ENCODE results near the gene IFITM2. TPM values are rescaled to one million over a fixed set of nuclear protein-coding genes. Genes with fewer than 3 reads are reported as not detected.

Gene IFITM2
- polyA plus RNA-seq, 1 donor (not counting 4 experiments of a cell fraction or from before 2014, with no cell fraction given): 83.0 TPM

DNA sequence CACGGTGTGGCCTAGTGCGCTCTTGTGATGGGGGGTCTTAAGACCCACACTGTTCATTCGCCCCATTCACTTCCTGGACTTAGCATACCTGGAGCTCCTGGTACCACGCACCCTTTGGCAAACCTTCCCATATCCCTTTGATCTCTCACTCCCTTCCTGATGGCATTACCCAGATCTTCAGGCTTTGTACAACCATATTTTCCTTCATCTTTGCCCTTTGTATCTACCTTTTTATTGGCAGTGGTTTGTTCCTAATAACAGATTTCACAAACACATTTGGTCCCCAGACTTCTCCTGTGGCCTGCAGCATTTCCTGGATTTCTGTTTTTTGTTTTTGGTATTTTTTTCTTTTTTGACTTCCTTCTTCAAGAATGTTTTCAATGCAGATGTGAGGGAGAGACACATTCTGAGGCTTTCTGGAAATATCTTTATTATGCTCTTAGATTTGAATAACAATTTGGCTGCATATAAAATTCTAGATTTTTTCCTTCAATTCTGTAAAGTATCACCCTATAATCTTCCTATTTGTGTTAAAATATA is 29.1 kb downstream of the IFITM2 start:
- H2AFZ ChIP-seq (ENCODE audit: control insufficient read depth, low read length): no peak overlapping the region

DNA sequence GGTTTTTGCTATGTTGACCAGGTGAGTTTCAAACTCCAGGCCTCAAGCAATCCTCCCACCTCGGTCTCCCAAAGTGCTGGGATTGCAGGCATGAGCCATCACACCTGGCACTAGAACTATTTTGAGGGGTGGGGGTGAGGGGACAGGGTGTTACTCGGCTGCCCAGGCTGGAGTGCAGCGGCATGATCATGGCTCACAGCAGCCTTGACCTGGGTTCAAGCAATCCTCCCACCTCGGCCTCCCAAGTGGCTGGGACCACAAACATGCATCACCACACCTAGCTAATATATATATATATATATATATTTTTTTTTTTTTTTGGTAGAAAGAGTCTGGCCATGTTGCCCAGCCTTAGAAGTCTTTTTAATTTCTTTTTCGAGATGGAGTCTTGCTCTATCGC is 30.1 kb downstream of the IFITM2 start:
- Histone ChIP-seq H2AFZ (ENCODE audit: control insufficient read depth, low read length) (no peak overlapping the region), H3K9me3 (ENCODE audit: control insufficient read depth, low read depth, low read length) (peaks cover 2% of the 10 kb centered on the region), H3K9ac (ENCODE audit: control insufficient read depth, extremely low read depth, insufficient read depth, low read length) (no peak overlapping the region), H3K36me3 (ENCODE audit: control insufficient read depth in 2 of 2, extremely low read depth in 1 of 2, insufficient read depth in 2 of 2, low read length in 2 of 2) (no peaks in the 10 kb centered on the region), H3K27me3 (ENCODE audit: control insufficient read depth, extremely low read depth, insufficient read depth, low read length) (peaks cover 4% of the 10 kb centered on the region), H3K27ac (ENCODE audit: control insufficient read depth, insufficient read depth, low read length) (no peak overlapping the region), H3K4me2 (ENCODE audit: control insufficient read depth, extremely low read depth, insufficient read depth, low read depth, low read length) (no peak overlapping the region), H3K9me1 (ENCODE audit: control insufficient read depth, extremely low read depth, insufficient read depth, low read length) (no peaks in the 10 kb centered on the region), H3K4me3 (ENCODE audit: control insufficient read depth in 2 of 3, extremely low read depth in 1 of 3, insufficient read depth in 2 of 3, low read depth in 1 of 3, low read length in 3 of 3) (no peak overlapping the region), H4K20me1 (ENCODE audit: control insufficient read depth, extremely low read depth, insufficient read depth, low read length) (no peaks in the 10 kb centered on the region), H3K4me1 (ENCODE audit: control insufficient read depth, extremely low read depth, insufficient read depth, low read length) (peaks cover 3% of the 10 kb centered on the region), H3K79me2 (ENCODE audit: control insufficient read depth, insufficient read depth, low read length) (no peaks in the 10 kb centered on the region)
- no peak for DNase-seq (ENCODE audit: low read depth, low spot score)
- FAIRE-seq: no peak
- TF ChIP-seq, protein P1, sequence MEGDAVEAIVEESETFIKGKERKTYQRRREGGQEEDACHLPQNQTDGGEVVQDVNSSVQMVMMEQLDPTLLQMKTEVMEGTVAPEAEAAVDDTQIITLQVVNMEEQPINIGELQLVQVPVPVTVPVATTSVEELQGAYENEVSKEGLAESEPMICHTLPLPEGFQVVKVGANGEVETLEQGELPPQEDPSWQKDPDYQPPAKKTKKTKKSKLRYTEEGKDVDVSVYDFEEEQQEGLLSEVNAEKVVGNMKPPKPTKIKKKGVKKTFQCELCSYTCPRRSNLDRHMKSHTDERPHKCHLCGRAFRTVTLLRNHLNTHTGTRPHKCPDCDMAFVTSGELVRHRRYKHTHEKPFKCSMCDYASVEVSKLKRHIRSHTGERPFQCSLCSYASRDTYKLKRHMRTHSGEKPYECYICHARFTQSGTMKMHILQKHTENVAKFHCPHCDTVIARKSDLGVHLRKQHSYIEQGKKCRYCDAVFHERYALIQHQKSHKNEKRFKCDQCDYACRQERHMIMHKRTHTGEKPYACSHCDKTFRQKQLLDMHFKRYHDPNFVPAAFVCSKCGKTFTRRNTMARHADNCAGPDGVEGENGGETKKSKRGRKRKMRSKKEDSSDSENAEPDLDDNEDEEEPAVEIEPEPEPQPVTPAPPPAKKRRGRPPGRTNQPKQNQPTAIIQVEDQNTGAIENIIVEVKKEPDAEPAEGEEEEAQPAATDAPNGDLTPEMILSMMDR (optimal IDR thresholded peaks at IDR 0.05 in 1 of 3, IDR thresholded peaks at IDR 0.05 in 1 of 3, conservative IDR thresholded peaks at IDR 0.05 in 1 of 3; ENCODE audit: extremely low read depth in 1 of 3, insufficient read depth in 2 of 3, low read length in 3 of 3): no peak
- dilution Hi-C loops (cut with MboI; ENCODE audit: extremely low pct_ligation_motif_present, low sequenced_read_pairs): no loop called here

More for the DNA sequence above, 29.1 kb downstream of the IFITM2 start:
- Histone ChIP-seq H3K4me3 (ENCODE audit: control insufficient read depth in 2 of 3, extremely low read depth in 1 of 3, insufficient read depth in 2 of 3, low read depth in 1 of 3, low read length in 3 of 3) (no peak overlapping the region), H3K9ac (ENCODE audit: control insufficient read depth, extremely low read depth, insufficient read depth, low read length) (no peak overlapping the region), H3K4me1 (ENCODE audit: control insufficient read depth, extremely low read depth, insufficient read depth, low read length) (peaks cover 3% of the 10 kb centered on the region), H3K27me3 (ENCODE audit: control insufficient read depth, extremely low read depth, insufficient read depth, low read length) (peaks cover 4% of the 10 kb centered on the region), H4K20me1 (ENCODE audit: control insufficient read depth, extremely low read depth, insufficient read depth, low read length) (no peaks in the 10 kb centered on the region), H3K4me2 (ENCODE audit: control insufficient read depth, extremely low read depth, insufficient read depth, low read depth, low read length) (no peak overlapping the region), H3K36me3 (ENCODE audit: control insufficient read depth in 2 of 2, extremely low read depth in 1 of 2, insufficient read depth in 2 of 2, low read length in 2 of 2) (no peaks in the 10 kb centered on the region), H3K9me3 (ENCODE audit: control insufficient read depth, low read depth, low read length) (peaks cover 2% of the 10 kb centered on the region), H3K27ac (ENCODE audit: control insufficient read depth, insufficient read depth, low read length) (no peak overlapping the region), H3K79me2 (ENCODE audit: control insufficient read depth, insufficient read depth, low read length) (no peaks in the 10 kb centered on the region), H3K9me1 (ENCODE audit: control insufficient read depth, extremely low read depth, insufficient read depth, low read length) (no peaks in the 10 kb centered on the region)
- DNase-seq (ENCODE audit: low read depth, low spot score): no peak
- TF ChIP-seq, protein P1 (optimal IDR thresholded peaks at IDR 0.05 in 1 of 3, IDR thresholded peaks at IDR 0.05 in 1 of 3, conservative IDR thresholded peaks at IDR 0.05 in 1 of 3; ENCODE audit: extremely low read depth in 1 of 3, insufficient read depth in 2 of 3, low read length in 3 of 3): no peak
- no peak for TF ChIP-seq EZH2 (IDR thresholded peaks at IDR 0.05; ENCODE audit: low read length)
- dilution Hi-C loops (cut with MboI; ENCODE audit: extremely low pct_ligation_motif_present, low sequenced_read_pairs): no loop called here
- no peak for FAIRE-seq
